ENCODE results near the gene MYO9A.

MYO9A gene

GRCh38 chr15:72044956-72045355 is 73.0 kb downstream of the MYO9A start:
- H3K4me3 ChIP-seq (replicated peaks; ENCODE audit: low read depth, low read length): no peak overlapping the region
- no peak for TF ChIP-seq CTCF (IDR thresholded peaks at IDR 0.05; ENCODE audit: low read length, missing control alignments)
- DNase-seq (ENCODE audit: low read depth): no peak

DNA sequence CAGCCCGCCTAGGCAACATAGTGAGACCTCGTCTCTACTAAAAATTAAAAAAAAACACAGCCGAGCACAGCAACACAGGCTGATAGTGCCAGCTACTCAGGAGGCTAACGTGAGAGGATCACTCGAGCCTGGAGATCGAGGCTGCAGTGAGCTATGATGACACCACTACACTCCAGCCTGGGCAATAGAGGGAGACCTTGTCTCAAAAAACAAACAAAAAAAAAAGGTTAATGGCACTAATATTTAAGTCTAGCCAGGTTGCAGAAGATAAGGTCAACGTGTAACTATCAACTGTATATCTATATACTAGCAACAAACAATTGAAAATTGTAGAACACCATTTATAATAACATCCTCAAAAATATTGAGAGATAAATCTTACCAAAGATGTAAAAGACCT is 75.1 kb downstream of the MYO9A start:
- no peak overlapping the region for H3K4me3 ChIP-seq (replicated peaks; ENCODE audit: low read depth, low read length)
- no peak for TF ChIP-seq CTCF (IDR thresholded peaks at IDR 0.05; ENCODE audit: low read length, missing control alignments)
- DNase-seq (ENCODE audit: low read depth): no peak

DNA sequence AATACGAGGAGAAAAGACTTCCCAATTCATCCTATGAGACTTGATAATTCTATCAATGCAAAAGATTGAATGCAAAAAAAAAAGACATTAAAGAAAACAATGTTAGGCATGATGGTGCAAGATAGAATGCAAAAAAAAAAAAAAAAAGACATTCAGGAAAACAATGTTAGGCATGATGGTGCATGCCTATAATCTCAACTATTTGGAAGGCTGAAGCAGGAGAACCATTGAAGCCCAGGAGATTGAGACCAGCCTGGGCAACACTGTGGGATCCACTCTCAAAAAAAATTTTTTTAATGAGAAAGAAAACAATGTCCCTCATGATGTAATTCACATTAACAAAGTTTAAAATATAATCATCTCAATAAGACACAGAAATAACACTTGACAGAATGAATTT is 75.9 kb downstream of the MYO9A start:
- no peak for TF ChIP-seq CTCF (IDR thresholded peaks at IDR 0.05; ENCODE audit: low read length, missing control alignments)
- DNase-seq (ENCODE audit: low read depth): no peak
- H3K4me3 ChIP-seq (replicated peaks; ENCODE audit: low read depth, low read length): no peak overlapping the region

DNA sequence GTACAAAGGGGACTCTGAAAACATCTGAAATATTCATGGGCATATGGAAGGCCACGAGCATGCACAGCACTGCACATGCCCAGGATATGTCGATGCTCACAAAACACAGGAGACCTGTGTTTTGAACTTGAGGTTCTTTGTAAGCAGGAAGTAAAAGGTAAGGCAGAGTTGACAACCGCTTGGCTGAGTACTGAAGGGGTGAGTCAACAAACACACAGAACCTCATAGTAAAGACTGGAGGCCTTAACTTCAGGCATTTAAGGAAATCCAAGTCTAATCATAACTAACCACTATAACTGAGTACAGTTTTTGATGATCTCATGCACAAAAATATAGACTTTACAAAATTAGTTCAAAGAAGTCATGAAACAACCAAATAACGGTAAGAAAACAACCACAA is 80.6 kb downstream of the MYO9A start:
- no peak for TF ChIP-seq CTCF (IDR thresholded peaks at IDR 0.05; ENCODE audit: low read length, missing control alignments)
- no peak overlapping the region for H3K4me3 ChIP-seq (replicated peaks; ENCODE audit: low read depth, low read length)
- DNase-seq (ENCODE audit: low read depth): no peak

DNA sequence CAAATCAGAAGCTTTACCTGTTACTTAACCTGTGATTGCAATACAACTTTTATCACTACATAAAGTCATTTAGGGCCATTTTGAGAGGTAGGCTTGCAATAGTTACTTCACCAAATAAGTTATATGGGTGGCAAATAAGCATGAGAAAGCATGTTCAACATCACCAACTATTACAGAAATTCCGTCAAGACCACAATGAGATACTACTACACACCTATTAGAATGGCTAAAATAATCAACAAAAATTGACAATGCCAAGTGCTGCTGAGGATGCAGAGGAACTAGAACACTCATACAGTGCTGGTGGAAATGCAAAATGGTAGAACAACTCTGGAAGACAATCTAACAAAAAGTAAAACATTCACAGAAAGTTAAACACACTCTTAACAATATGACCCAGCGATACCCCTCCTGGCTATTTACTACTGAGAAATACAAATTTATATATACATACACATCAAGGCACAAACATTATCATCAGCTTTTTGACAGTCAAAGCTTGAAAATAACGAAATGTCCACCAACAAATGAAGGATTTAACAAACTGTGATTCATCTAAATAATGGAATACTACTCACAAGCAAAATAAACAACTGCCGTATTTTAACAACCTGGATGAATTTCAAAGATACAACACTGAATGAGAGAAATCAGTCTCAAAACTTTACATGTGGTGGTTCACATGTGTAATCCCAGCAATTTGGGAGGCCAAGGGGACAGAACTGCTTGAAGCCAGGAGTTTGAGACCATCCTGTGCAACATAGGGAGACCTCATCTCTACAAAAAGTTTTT is 82.9 kb downstream of the MYO9A start:
- H3K4me3 ChIP-seq (replicated peaks; ENCODE audit: low read depth, low read length): no peak overlapping the region
- TF ChIP-seq CTCF (IDR thresholded peaks at IDR 0.05; ENCODE audit: low read length, missing control alignments): no peak
- DNase-seq (ENCODE audit: low read depth): no peak

DNA sequence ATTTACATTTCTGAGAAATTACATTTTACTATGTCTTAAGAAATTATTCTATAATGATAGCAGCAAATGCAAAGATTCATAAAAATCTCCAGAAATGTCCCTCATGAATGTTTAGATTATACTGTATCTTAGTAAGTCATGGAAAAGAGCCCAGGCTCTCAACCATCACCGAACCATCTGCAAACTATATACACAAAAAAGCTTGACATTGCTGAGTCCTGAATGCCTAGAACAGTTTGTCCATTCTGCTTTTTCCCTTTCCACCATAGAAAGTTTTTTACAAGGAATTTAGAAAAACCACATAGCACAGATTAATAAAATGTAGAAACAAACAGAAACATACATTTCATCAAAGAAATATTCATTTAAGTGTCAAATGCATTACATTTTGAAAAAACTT is 83.6 kb downstream of the MYO9A start:
- no peak overlapping the region for H3K4me3 ChIP-seq (replicated peaks; ENCODE audit: low read depth, low read length)
- no peak for TF ChIP-seq CTCF (IDR thresholded peaks at IDR 0.05; ENCODE audit: low read length, missing control alignments)
- DNase-seq (ENCODE audit: low read depth): no peak

DNA sequence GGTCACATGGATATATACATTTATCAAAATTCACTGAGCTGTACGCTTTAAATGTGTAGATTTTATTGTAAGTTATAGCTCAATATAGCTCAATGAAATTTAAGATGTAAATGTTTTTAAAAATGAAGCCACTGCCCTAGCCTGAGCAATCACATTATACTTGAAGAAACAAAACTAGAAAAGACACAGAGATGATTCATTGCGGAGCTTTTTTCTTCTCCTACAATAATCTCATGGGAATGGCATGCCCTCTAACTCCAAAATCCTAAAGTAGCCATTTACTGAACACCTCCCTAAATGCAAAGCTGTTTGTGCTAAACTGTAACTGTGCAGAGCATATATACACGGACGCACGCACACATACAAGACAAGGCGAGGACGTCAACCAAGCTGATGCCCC is 84.2 kb downstream of the MYO9A start:
- peak; percentile 18 for DNase-seq (ENCODE audit: low read depth)

More for the DNA sequence above, 84.2 kb downstream of the MYO9A start:
- H3K4me3 ChIP-seq (replicated peaks; ENCODE audit: low read depth, low read length): no peak overlapping the region
- no peak for TF ChIP-seq CTCF (IDR thresholded peaks at IDR 0.05; ENCODE audit: low read length, missing control alignments)

All from fibroblast of pulmonary artery (primary cell).